H1 (cell line): Measurements from ENCODE around the gene POLR3K. TPM values are rescaled to one million over a fixed set of nuclear protein-coding genes. Genes with fewer than 3 reads are reported as not detected.

Experiments used
- CTCF ChIA-PET: fragments of 300-600 bp; sonication (Branson Sonifier 250); formaldehyde crosslinking; loops from one replicate; lab custom pipeline; 2021; ENCODE audit not compliant: partially characterized antibody; lab: Charles Lee
- POLR2A ChIA-PET: fragments of 300-600 bp; sonication (Branson Sonifier 250); formaldehyde crosslinking; loops from one replicate; lab custom pipeline; 2021; ENCODE audit warnings: inconsistent platforms; ENCODE audit not compliant: partially characterized antibody; lab: Charles Lee
- DNase-seq, 2 experiments: peaks; one replicate each; pipeline versions ENCODE4 v3.0.0 to v3.0.0-alpha.2; 2010 to 2022; ENCODE audit warnings: low spot score in 2 of 2, low read depth in 1 of 2, mixed read lengths in 1 of 2
- FAIRE-seq: peaks from 2 replicates; lab custom pipeline; 2011; peaks lifted over from hg19 to GRCh38; lab: Jason Lieb, UNC
- H2AFZ ChIP-seq: 2 replicates; pipeline ENCODE4 v1.8.1; 2012; ENCODE audit warnings: low read length, inconsistent platforms
- H2AK5ac ChIP-seq: 2 replicates; pipeline ENCODE4 v1.6.1; 2013; ENCODE audit warnings: low read depth, low read length
- H2BK120ac ChIP-seq: replicated peaks from 2 replicates; pipeline ENCODE3; 2013; ENCODE audit warnings: low read depth, low read length, inconsistent platforms
- H2BK12ac ChIP-seq: 2 replicates; pipeline ENCODE4 v1.6.1; 2013; ENCODE audit warnings: low read depth, low read length
- H2BK15ac ChIP-seq: 2 replicates; pipeline ENCODE4 v1.6.1; 2013; ENCODE audit warnings: low read length
- H2BK20ac ChIP-seq: 2 replicates; pipeline ENCODE4 v1.6.1; 2013; ENCODE audit warnings: low read length
- H2BK5ac ChIP-seq: 2 replicates; pipeline ENCODE4 v1.6.1; 2013; ENCODE audit warnings: low read depth, low read length
- H3K14ac ChIP-seq: 2 replicates; pipeline ENCODE4 v1.6.1; 2013; ENCODE audit warnings: inconsistent platforms; ENCODE audit not compliant: insufficient read length
- H3K18ac ChIP-seq: 2 replicates; pipeline ENCODE4 v1.6.1; 2013; ENCODE audit warnings: low read length; ENCODE audit errors: extremely low read depth
- H3K23ac ChIP-seq: 2 replicates; pipeline ENCODE4 v1.6.1; 2013; ENCODE audit warnings: inconsistent platforms; ENCODE audit not compliant: insufficient read length
- H3K23me2 ChIP-seq: 2 replicates; pipeline ENCODE4 v1.6.1; 2013; ENCODE audit warnings: low read depth, low read length
- H3K27ac ChIP-seq: 2 replicates; pipeline ENCODE4 v1.6.1; 2011; ENCODE audit warnings: low read depth, low read length, inconsistent platforms
- H3K27me3 ChIP-seq, 4 experiments: replicated peaks in 1 of 4; 1 replicate in 1 of 4; 2 replicates in 3 of 4; pipeline versions ENCODE4 v1.6.1 to v1.8.1; 2011 to 2013; ENCODE audit warnings: low read length in 3 of 4, mild to moderate bottlenecking in 3 of 4, inconsistent platforms in 2 of 4, mixed read lengths in 2 of 4, moderate library complexity in 1 of 4; ENCODE audit not compliant: control insufficient read depth in 3 of 4, insufficient read depth in 3 of 4; ENCODE audit errors: extremely low read depth in 1 of 4
- H3K36me3 ChIP-seq, 4 experiments: 2 replicates each; pipeline versions ENCODE4 v1.6.1 to v1.8.1; 2011 to 2013; ENCODE audit warnings: mild to moderate bottlenecking in 4 of 4, low read length in 3 of 4, moderate library complexity in 2 of 4, control low read depth in 1 of 4, inconsistent platforms in 1 of 4; ENCODE audit not compliant: insufficient read depth in 4 of 4, control insufficient read depth in 2 of 4
- H3K4ac ChIP-seq: replicated peaks from 2 replicates; pipeline ENCODE3; 2013; ENCODE audit warnings: low read length, low read depth, mixed read lengths, inconsistent platforms; ENCODE audit not compliant: insufficient read length
- H3K4me1 ChIP-seq, 4 experiments: replicated peaks in 1 of 4; 1 replicate in 1 of 4; 2 replicates in 3 of 4; pipeline versions ENCODE4 v1.6.1 to v1.8.1; 2011 to 2013; ENCODE audit warnings: low read length in 3 of 4, inconsistent platforms in 2 of 4, mixed read lengths in 1 of 4; ENCODE audit not compliant: insufficient read depth in 4 of 4, control insufficient read depth in 3 of 4
- H3K4me2 ChIP-seq, 2 experiments: 2 replicates each; pipeline versions ENCODE4 v1.6.1 to v1.8.1; 2011 to 2013; ENCODE audit warnings: low read depth in 2 of 2, low read length in 2 of 2, control low read depth in 1 of 2, inconsistent platforms in 1 of 2, mild to moderate bottlenecking in 1 of 2; ENCODE audit not compliant: insufficient read depth in 1 of 2
- H3K4me3 ChIP-seq, 4 experiments: fragments of 200-600, 300-600 bp in 1 of 4; sonication (generic), shearing (Covaris generic), sonication (Bioruptor Twin) in 1 of 4; 2 replicates each; pipeline versions ENCODE4 v1.5.1 to v1.8.1; 2011 to 2016; ENCODE audit warnings: low read length in 4 of 4, low read depth in 3 of 4, control low read depth in 2 of 4, inconsistent platforms in 2 of 4, mild to moderate bottlenecking in 2 of 4, mixed read lengths in 1 of 4, moderate library complexity in 1 of 4; ENCODE audit not compliant: insufficient read depth in 2 of 4; ENCODE audit errors: extremely low read depth in 1 of 4
- H3K56ac ChIP-seq: replicated peaks from 2 replicates; pipeline ENCODE3; 2013; ENCODE audit warnings: low read depth, mild to moderate bottlenecking, mixed read lengths, low read length, inconsistent platforms; ENCODE audit not compliant: insufficient read length
- H3K79me1 ChIP-seq: 2 replicates; pipeline ENCODE4 v1.6.1; 2013; ENCODE audit warnings: low read depth, low read length, control low read depth
- H3K79me2 ChIP-seq, 2 experiments: 2 replicates each; pipeline versions ENCODE4 v1.6.1 to v1.8.1; 2012 to 2013; ENCODE audit warnings: low read length in 2 of 2, mild to moderate bottlenecking in 2 of 2, inconsistent platforms in 1 of 2; ENCODE audit not compliant: insufficient read depth in 2 of 2, control insufficient read depth in 1 of 2
- H3K9ac ChIP-seq, 4 experiments: replicated peaks in 1 of 4; 1 replicate in 1 of 4; 2 replicates in 3 of 4; pipeline versions ENCODE4 v1.6.1 to v1.8.1; 2011 to 2013; ENCODE audit warnings: low read depth in 3 of 4, low read length in 3 of 4, control low read depth in 2 of 4, mild to moderate bottlenecking in 2 of 4, moderate library complexity in 2 of 4, inconsistent platforms in 1 of 4; ENCODE audit errors: extremely low read depth in 1 of 4
- H3K9me3 ChIP-seq, 2 experiments: 2 replicates each; pipeline versions ENCODE4 v1.6.1 to v1.8.1; 2012 to 2013; ENCODE audit warnings: mild to moderate bottlenecking in 2 of 2, moderate library complexity in 2 of 2, control low read depth in 1 of 2, inconsistent platforms in 1 of 2, low read depth in 1 of 2, low read length in 1 of 2, mixed read lengths in 1 of 2; ENCODE audit not compliant: insufficient read depth in 2 of 2
- H4K20me1 ChIP-seq, 2 experiments: replicated peaks in 1 of 2; 2 replicates each; pipeline versions ENCODE3 to v1.8.1; 2011 to 2013; ENCODE audit warnings: inconsistent platforms in 2 of 2, low read length in 2 of 2, mild to moderate bottlenecking in 1 of 2; ENCODE audit not compliant: insufficient read depth in 2 of 2, control insufficient read depth in 1 of 2
- H4K5ac ChIP-seq: 2 replicates; pipeline ENCODE4 v1.6.1; 2013; ENCODE audit warnings: low read length, low read depth, mixed read lengths, inconsistent platforms; ENCODE audit not compliant: insufficient read length
- H4K8ac ChIP-seq: 2 replicates; pipeline ENCODE4 v1.8.0; 2013; ENCODE audit warnings: mild to moderate bottlenecking, moderate library complexity, low read length, inconsistent platforms; ENCODE audit not compliant: insufficient read depth; ENCODE audit errors: extremely low read depth
- H4K91ac ChIP-seq: replicated peaks from 2 replicates; pipeline ENCODE3; 2013; ENCODE audit warnings: low read length, mixed read lengths, inconsistent platforms; ENCODE audit not compliant: insufficient read length
- CTBP2 ChIP-seq: IDR thresholded peaks from 2 replicates; pipeline ENCODE4 v1.7.0; 2011; ENCODE audit warnings: borderline replicate concordance, mild to moderate bottlenecking, moderate library complexity, mixed read lengths, low read length; ENCODE audit not compliant: insufficient read depth, insufficient read length
- POLR2A ChIP-seq, 2 experiments: IDR thresholded peaks; 1 replicate in 1 of 2; 2 replicates in 1 of 2; pipeline ENCODE4 v1.6.1; 2011; ENCODE audit warnings: low read depth in 2 of 2, low read length in 2 of 2, mild to moderate bottlenecking in 2 of 2; ENCODE audit errors: control extremely low read depth in 1 of 2
- TBP ChIP-seq: IDR thresholded peaks from 2 replicates; pipeline ENCODE4 v1.6.1; 2011; ENCODE audit warnings: low read depth, low read length, improper control_type of control experiment
- WGBS, 2 experiments: shearing (Covaris generic) in 1 of 2; methylation state at CpG; one replicate each; pipeline versions ENCODE4 v1.1.6 to v1.1.7; 2013 to 2015; ENCODE audit warnings: low lambda C conversion rate in 2 of 2, mixed read lengths in 2 of 2, inconsistent platforms in 1 of 2, low coverage in 1 of 2, missing lambda C conversion rate in 1 of 2; ENCODE audit not compliant: insufficient replicate concordance in 2 of 2, insufficient coverage in 1 of 2, insufficient read length in 1 of 2; ENCODE audit errors: extremely low coverage in 1 of 2, missing lambda C conversion rate in 1 of 2; 5-methylcytosine and 5-hydroxymethylcytosine counted together
- polyA plus RNA-seq, 7 experiments: library from polyadenylated mRNA; depleted of rRNA in 3 of 7; stranded (reverse) in 5 of 7; unstranded in 2 of 7; fragments of >200 nt in 5 of 7; fragments of 200-250 nt in 2 of 7; gene quantifications; 1 replicate in 5 of 7; 2 replicates in 1 of 7; 4 replicates in 1 of 7; pipeline versions ENCODE4 v1.2.1 to v1.2.3, GENCODE V29; 2011 to 2013; ENCODE audit warnings: missing spikeins in 2 of 7, mixed read lengths in 2 of 7
- total RNA-seq: library from RNA; stranded (reverse); fragmentation: NEBNext Ultra II Directional; extraction: Animal tissue kit (Norgen Biotek cat#: 25700); gene quantifications from 2 replicates; pipeline ENCODE4 v1.2.1, GENCODE V29; 2021

POLR3K gene
- total and polyA plus RNA-seq, 2 of the 8 experiments (the other 6 are each of a cell fraction or from before 2014, with no cell fraction given): 45.4 to 80.5 TPM

- Histone ChIP-seq H2BK12ac (no peak overlapping the region), H3K56ac (no peak overlapping the region), H3K23me2 (peaks cover under 1% of the 10 kb centered on the region; the same call in 1 of the 2 replicates), H3K18ac (no peak overlapping the region), H3K9ac (no peak overlapping the region), H3K79me1 (peaks cover 2% of the 10 kb centered on the region; the same call in 1 of the 2 replicates), H3K4ac (no peak overlapping the region), H2BK20ac (no peak overlapping the region), H3K27ac (no peak overlapping the region; the same call in 1 of the 2 replicates), H3K23ac (no peak overlapping the region), H2AK5ac (no peak overlapping the region), H4K5ac (no peak overlapping the region), H2BK15ac (no peak overlapping the region), H3K4me1 (no peaks in the 10 kb centered on the region; a peak in 1 of 7 replicates), H2BK5ac (no peak overlapping the region), H2AFZ (no peak overlapping the region), H4K8ac (no peak overlapping the region; the same call in none of the 2 replicates), H3K27me3 (no peaks in the 10 kb centered on the region), H4K20me1 (peaks cover 0 to 16% of the 10 kb centered on the region in 2 experiments), H3K9me3 (no peaks in the 10 kb centered on the region; a peak in 1 of 4 replicates), H3K14ac (no peak overlapping the region), H2BK120ac (no peak overlapping the region), H3K4me3 (no peak overlapping the region), H4K91ac (no peak overlapping the region), H3K4me2 (no peak overlapping the region), H3K36me3 (peaks cover 12 to 32% (median 27%) of the 10 kb centered on the region in 4 experiments; a peak in 7 of 8 replicates), H3K79me2 (no peaks in the 10 kb centered on the region)
- POLR2A ChIA-PET: interaction anchor here (1.0 to 1.5 kb wide), 7 partner anchors 10 to 55 kb away, joined by 3 to 5 read pairs (median 4); partner anchors contain the start of genes MPG and POLR3K
- TF ChIP-seq TBP (0 out of 2 replicates have a peak, but pooled peaks have one; percentile 22), CTBP2 (no peak), POLR2A (IDR thresholded peaks at IDR 0.05; ENCODE audit: control extremely low read depth in 1 of 2, low read depth in 2 of 2, low read length in 2 of 2) (no peak; a peak in 1 of 3 replicates)
- 92% methylated on average over 12 of the region's 13 CpGs; no CpG with 5 or more reads in 1 of the 2 experiments for WGBS, 2 experiments
- FAIRE-seq: no peak
- no peak for DNase-seq
- CTCF ChIA-PET: interaction anchor here (1.4 kb wide), 2 partner anchors 30 to 78 kb away, joined by 4 to 6 read pairs; no protein-coding TSS in a partner anchor
These were observed 14.2 kb downstream of the POLR3K start for GRCh38 chr16:38941-39892.
